Endodermal cell (in vitro differentiated cells): ENCODE results near the gene ATP11C. TPM values are rescaled to one million over a fixed set of nuclear protein-coding genes. Genes with fewer than 3 reads are reported as not detected.
"Not testable (repeated sequence)": the region's sequence is repeated elsewhere in the genome, so short reads cannot be mapped to it uniquely, and the experiment has no call there.

Source experiments
- DNase-seq: peaks from one replicate; pipeline ENCODE4 v3.0.0-alpha.2; 2017
- H3K27ac ChIP-seq: 2 replicates; pipeline ENCODE4 v1.5.1; 2013; ENCODE audit warnings: mild to moderate bottlenecking, low read depth, low read length, moderate library complexity
- H3K27me3 ChIP-seq: 2 replicates; pipeline ENCODE4 v1.6.1; 2013; ENCODE audit warnings: mild to moderate bottlenecking, low read length, moderate library complexity; ENCODE audit not compliant: insufficient read depth, control insufficient read depth, poor library complexity, severe bottlenecking
- H3K36me3 ChIP-seq: 2 replicates; pipeline ENCODE4 v1.7.0; 2013; ENCODE audit warnings: mild to moderate bottlenecking, low read length, moderate library complexity; ENCODE audit not compliant: control insufficient read depth, insufficient read depth
- H3K4me1 ChIP-seq: one replicate; pipeline ENCODE4 v1.7.0; 2013; ENCODE audit warnings: low read length; ENCODE audit not compliant: control insufficient read depth, insufficient read depth
- H3K4me3 ChIP-seq: 2 replicates; pipeline ENCODE4 v1.5.1; 2013; ENCODE audit warnings: mild to moderate bottlenecking, low read length, moderate library complexity
- H3K9ac ChIP-seq: 2 replicates; pipeline ENCODE4 v1.6.1; 2013; ENCODE audit warnings: mild to moderate bottlenecking, low read length, moderate library complexity; ENCODE audit not compliant: poor library complexity, severe bottlenecking; ENCODE audit errors: extremely low read depth
- H3K9me3 ChIP-seq: 2 replicates; pipeline ENCODE4 v1.6.1; 2013; ENCODE audit warnings: mild to moderate bottlenecking, low read length, moderate library complexity; ENCODE audit not compliant: control insufficient read depth
- H3K27ac Mint-ChIP-seq: 2 replicates; pipeline ENCODE4 v1.8.0; 2020; ENCODE audit warnings: mixed read lengths
- H3K27me3 Mint-ChIP-seq: 2 replicates; pipeline ENCODE4 v1.8.0; 2021; ENCODE audit warnings: mild to moderate bottlenecking, mixed read lengths; ENCODE audit not compliant: insufficient read depth
- H3K36me3 Mint-ChIP-seq: 2 replicates; pipeline ENCODE4 v1.8.0; 2020; ENCODE audit warnings: low read depth, mixed read lengths
- H3K4me1 Mint-ChIP-seq: 2 replicates; pipeline ENCODE4 v1.8.0; 2020; ENCODE audit warnings: mixed read lengths
- H3K4me3 Mint-ChIP-seq: 2 replicates; pipeline ENCODE4 v1.8.0; 2020; ENCODE audit warnings: mild to moderate bottlenecking, moderate library complexity, mixed read lengths
- H3K9me3 Mint-ChIP-seq: 2 replicates; pipeline ENCODE4 v1.8.0; 2020; ENCODE audit warnings: mild to moderate bottlenecking, mixed read lengths
- WGBS, 2 experiments: methylation state at CpG; one replicate each; pipeline versions ENCODE4 v1.1.5 to v1.1.7; 2013; ENCODE audit warnings: missing lambda C conversion rate in 2 of 2, mixed read lengths in 1 of 2; ENCODE audit not compliant: insufficient coverage in 1 of 2, insufficient read length in 1 of 2; 5-methylcytosine and 5-hydroxymethylcytosine counted together
- microRNA-seq: library from miRNA; unstranded; fragments of <30 nt; microRNA quantifications from one replicate; pipeline ENCODE4 v1.2.0, GENCODE V29; 2020; ENCODE audit warnings: borderline microRNAs expressed
- total RNA-seq, 2 donors: library from RNA; stranded (reverse); fragmentation: NEBNext Ultra II Directional in 1 of 2; extraction: Animal tissue kit (Norgen Biotek cat#: 25700) in 1 of 2; gene quantifications; 2 replicates in 1 of 2; 3 replicates in 1 of 2; pipeline ENCODE4 v1.2.1, GENCODE V29; 2021
- TF ChIP-seq, protein P1 (sequence below): fragments of 200-600 bp; sonication (generic); conservative IDR thresholded peaks from 2 replicates; pipeline ENCODE4 v1.5.0; 2021; ENCODE audit warnings: antibody characterized with exemption, mild to moderate bottlenecking

ATP11C gene
- total RNA-seq, 2 donors from 2014 or later, result 62.9 to 114 TPM

DNA sequence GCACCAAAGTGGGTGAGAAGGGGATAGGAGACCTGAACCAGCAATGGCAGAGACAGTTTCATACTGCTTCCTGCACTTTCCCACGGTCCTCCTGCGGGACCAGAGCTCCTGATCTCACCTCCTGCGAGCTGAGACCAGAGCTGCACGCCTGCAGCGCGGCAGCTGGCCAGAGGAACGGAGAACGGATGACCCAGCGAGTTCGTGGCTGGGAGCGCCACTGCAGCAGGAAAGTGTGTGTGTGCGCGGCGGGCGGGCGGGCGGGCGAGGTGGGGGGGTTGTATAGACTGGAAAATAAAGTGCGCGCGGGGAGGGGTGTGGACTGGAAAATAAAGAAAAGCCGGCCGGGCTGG lies 241.4 kb downstream of the ATP11C start:
- H3K9me3 ChIP-seq, result no peaks in the 10 kb centered on the region
- no peak overlapping the region for H3K27ac Mint-ChIP-seq
- TF ChIP-seq, protein P1, sequence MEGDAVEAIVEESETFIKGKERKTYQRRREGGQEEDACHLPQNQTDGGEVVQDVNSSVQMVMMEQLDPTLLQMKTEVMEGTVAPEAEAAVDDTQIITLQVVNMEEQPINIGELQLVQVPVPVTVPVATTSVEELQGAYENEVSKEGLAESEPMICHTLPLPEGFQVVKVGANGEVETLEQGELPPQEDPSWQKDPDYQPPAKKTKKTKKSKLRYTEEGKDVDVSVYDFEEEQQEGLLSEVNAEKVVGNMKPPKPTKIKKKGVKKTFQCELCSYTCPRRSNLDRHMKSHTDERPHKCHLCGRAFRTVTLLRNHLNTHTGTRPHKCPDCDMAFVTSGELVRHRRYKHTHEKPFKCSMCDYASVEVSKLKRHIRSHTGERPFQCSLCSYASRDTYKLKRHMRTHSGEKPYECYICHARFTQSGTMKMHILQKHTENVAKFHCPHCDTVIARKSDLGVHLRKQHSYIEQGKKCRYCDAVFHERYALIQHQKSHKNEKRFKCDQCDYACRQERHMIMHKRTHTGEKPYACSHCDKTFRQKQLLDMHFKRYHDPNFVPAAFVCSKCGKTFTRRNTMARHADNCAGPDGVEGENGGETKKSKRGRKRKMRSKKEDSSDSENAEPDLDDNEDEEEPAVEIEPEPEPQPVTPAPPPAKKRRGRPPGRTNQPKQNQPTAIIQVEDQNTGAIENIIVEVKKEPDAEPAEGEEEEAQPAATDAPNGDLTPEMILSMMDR, result no peak
- H3K27me3 Mint-ChIP-seq, result peaks cover 36% of the 10 kb centered on the region
- H3K27ac ChIP-seq, result no peak overlapping the region
- H3K4me3 ChIP-seq, result no peak overlapping the region
- DNase-seq, result no peak
- WGBS, 2 experiments, result 6% methylated on average over 10 of the region's 23 CpGs; no CpG with 5 or more reads in 1 of the 2 experiments
- no peaks in the 10 kb centered on the region for H3K4me1 ChIP-seq
- peaks cover 46% of the 10 kb centered on the region for H3K27me3 ChIP-seq
- H3K9ac ChIP-seq, result no peak overlapping the region
- no peaks in the 10 kb centered on the region for H3K9me3 Mint-ChIP-seq
- no peaks in the 10 kb centered on the region for H3K36me3 Mint-ChIP-seq
- H3K36me3 ChIP-seq, result no peaks in the 10 kb centered on the region
- peak overlapping the region; percentile 53 for H3K4me3 Mint-ChIP-seq
- H3K4me1 Mint-ChIP-seq, result peaks cover 7% of the 10 kb centered on the region

DNA sequence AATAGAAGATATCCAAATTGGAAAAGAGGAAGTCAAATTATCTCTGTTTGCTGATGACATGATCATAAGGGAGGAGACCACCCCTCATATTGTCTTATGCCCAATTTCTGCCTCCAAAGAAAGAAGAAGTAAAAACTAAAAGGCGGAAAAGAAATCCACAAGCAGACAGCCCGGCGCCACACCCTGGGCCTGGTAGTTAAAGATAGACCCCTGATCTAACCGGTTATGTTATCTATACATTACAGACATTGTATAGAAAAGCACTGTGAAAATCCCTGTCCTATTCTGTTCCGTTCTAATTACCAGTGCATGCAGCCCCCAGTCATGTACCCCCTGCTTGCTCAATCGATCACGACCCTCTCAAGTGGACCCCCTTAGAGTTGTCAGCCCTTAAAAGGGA lies 247.7 kb downstream of the ATP11C start:
- WGBS, 2 experiments, result 98% methylated on average over 6 of the region's 7 CpGs; no CpG with 5 or more reads in 1 of the 2 experiments
- H3K9me3 Mint-ChIP-seq, result peaks cover 13% of the 10 kb centered on the region
- not testable (repeated sequence) for H3K4me1 ChIP-seq, H3K4me1 Mint-ChIP-seq, H3K27me3 Mint-ChIP-seq, DNase-seq, H3K36me3 ChIP-seq, H3K4me3 ChIP-seq, H3K36me3 Mint-ChIP-seq, H3K4me3 Mint-ChIP-seq, H3K9ac ChIP-seq, H3K9me3 ChIP-seq, H3K27ac Mint-ChIP-seq, H3K27ac ChIP-seq
- peaks cover 11% of the 10 kb centered on the region for H3K27me3 ChIP-seq

DNA sequence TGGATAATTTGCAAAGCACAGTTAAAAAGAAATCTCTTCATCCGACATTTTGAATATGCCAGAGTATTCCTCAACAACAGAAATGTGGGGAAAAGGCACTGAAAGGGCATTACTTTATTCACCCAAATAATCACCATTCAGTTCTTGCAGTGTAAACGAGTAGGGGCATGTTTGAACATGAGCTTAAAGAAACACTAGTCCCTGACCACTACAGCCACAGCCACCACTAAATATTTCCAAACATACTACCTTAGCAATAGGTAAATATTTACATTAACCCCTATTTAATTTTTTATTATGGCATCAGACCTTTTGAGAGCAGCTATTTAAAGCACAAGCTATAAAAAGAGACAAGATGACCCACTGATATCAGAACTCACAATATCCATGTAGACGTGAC lies 252.5 kb downstream of the ATP11C start:
- Mint-ChIP-seq H3K4me1 (no peaks in the 10 kb centered on the region), H3K36me3 (no peaks in the 10 kb centered on the region), H3K4me3 (no peak overlapping the region), H3K27me3 (no peaks in the 10 kb centered on the region), H3K27ac (no peak overlapping the region), H3K9me3 (peaks cover 21% of the 10 kb centered on the region)
- TF ChIP-seq, protein P1, result no peak
- Histone ChIP-seq H3K36me3 (no peaks in the 10 kb centered on the region), H3K27me3 (no peaks in the 10 kb centered on the region), H3K27ac (no peak overlapping the region), H3K9me3 (no peaks in the 10 kb centered on the region), H3K9ac (no peak overlapping the region), H3K4me1 (no peaks in the 10 kb centered on the region), H3K4me3 (no peak overlapping the region)
- WGBS, 2 experiments, result 86 to 100% methylated on average over 1 to 3 of the region's 3 CpGs
- no peak for DNase-seq

Small RNA genes lying within 50 kb of the gene (microRNA-seq; reads per million reads assigned to microRNA genes)
- gene MIR505, result 37.5 reads per million, percentile 63 among the genes with 10 or more reads in this experiment

Other genes starting within 250 kb of the ATP11C start
- gene MCF2, start 224.9 kb downstream of the ATP11C start, total RNA-seq, result 1 to 10 TPM; 1.1 to 2.1 TPM
- not detected for gene CXorf66, start 32.5 kb upstream of the ATP11C start, total RNA-seq